ENCODE results near the gene MUC5B. TPM values are rescaled to one million over a fixed set of nuclear protein-coding genes. Genes with fewer than 3 reads are reported as not detected.

MUC5B gene
- total and polyA plus RNA-seq, 2 of the 13 experiments (the other 11 are each of a cell fraction or from before 2014, with no cell fraction given), result 0.01 TPM; not detected in 1

DNA sequence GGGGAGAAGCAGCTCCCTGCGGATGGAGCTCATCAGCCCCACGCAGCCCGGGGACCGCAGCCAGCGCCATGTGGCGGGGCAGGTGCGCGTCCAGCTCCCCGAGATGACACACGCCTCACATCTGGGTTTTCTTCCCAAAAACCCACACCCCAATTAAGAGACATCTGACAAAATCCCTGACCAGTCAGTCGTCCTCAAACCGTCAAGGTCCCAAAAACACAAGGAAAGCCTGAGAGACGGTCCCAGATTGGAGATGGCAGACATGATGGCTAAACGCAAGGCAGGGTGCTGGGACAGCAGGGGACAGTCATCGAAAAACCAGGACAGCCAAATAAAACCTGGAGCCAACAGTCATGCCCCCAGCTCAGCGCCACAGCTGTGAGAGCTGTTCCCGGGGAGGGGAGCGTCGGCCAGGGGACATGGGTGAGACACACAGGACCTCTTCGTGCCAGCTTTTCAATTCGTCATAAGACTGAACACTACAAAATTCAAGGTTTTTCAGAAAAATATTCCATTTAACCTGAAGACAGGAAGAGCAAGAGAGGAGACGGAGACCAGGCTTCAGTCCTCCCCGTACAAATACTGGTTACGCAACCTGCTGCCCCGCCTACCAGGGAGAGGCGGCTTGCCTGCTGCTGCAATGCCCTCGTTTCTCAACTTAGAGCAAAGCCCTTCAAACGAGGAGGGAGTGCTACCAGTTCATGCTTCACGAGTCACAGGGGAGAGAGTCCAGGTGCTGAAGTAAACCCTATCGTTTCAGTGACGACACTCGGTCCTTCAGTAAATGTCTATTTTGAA lies 76.0 kb downstream of the MUC5B start (continued):
- TF ChIP-seq, protein P1, sequence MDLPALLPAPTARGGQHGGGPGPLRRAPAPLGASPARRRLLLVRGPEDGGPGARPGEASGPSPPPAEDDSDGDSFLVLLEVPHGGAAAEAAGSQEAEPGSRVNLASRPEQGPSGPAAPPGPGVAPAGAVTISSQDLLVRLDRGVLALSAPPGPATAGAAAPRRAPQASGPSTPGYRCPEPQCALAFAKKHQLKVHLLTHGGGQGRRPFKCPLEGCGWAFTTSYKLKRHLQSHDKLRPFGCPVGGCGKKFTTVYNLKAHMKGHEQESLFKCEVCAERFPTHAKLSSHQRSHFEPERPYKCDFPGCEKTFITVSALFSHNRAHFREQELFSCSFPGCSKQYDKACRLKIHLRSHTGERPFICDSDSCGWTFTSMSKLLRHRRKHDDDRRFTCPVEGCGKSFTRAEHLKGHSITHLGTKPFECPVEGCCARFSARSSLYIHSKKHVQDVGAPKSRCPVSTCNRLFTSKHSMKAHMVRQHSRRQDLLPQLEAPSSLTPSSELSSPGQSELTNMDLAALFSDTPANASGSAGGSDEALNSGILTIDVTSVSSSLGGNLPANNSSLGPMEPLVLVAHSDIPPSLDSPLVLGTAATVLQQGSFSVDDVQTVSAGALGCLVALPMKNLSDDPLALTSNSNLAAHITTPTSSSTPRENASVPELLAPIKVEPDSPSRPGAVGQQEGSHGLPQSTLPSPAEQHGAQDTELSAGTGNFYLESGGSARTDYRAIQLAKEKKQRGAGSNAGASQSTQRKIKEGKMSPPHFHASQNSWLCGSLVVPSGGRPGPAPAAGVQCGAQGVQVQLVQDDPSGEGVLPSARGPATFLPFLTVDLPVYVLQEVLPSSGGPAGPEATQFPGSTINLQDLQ (CRISPR knock-in tag; IDR thresholded peaks at IDR 0.05), result no peak; the same call in 1 of the 2 replicates
- TF ChIP-seq CCAR2 (optimal IDR thresholded peaks at IDR 0.05; ENCODE audit: low read depth, low read length) (peak; percentile 36), ZKSCAN8 (CRISPR knock-in tag; IDR thresholded peaks at IDR 0.05; ENCODE audit: borderline replicate concordance) (no peak), TMF1 (CRISPR knock-in tag; IDR thresholded peaks at IDR 0.05; ENCODE audit: low read depth) (no peak), ZNF101 (CRISPR knock-in tag; IDR thresholded peaks at IDR 0.05; ENCODE audit: borderline replicate concordance, low read depth) (no peak), SP1 (IDR thresholded peaks at IDR 0.05) (no peak), SP1 (CRISPR knock-in tag; IDR thresholded peaks at IDR 0.05) (peak; percentile 76), ZNF616 (CRISPR knock-in tag; IDR thresholded peaks at IDR 0.05; ENCODE audit: low read depth) (peak; percentile 26; the same call in 1 of the 2 replicates), TBX2 (CRISPR knock-in tag; IDR thresholded peaks at IDR 0.05; ENCODE audit: borderline replicate concordance) (peak; percentile 49; the same call in 1 of the 2 replicates), IRX3 (CRISPR knock-in tag; IDR thresholded peaks at IDR 0.05; ENCODE audit: borderline replicate concordance, low read depth) (no peak)
- TF ChIP-seq, protein P2, sequence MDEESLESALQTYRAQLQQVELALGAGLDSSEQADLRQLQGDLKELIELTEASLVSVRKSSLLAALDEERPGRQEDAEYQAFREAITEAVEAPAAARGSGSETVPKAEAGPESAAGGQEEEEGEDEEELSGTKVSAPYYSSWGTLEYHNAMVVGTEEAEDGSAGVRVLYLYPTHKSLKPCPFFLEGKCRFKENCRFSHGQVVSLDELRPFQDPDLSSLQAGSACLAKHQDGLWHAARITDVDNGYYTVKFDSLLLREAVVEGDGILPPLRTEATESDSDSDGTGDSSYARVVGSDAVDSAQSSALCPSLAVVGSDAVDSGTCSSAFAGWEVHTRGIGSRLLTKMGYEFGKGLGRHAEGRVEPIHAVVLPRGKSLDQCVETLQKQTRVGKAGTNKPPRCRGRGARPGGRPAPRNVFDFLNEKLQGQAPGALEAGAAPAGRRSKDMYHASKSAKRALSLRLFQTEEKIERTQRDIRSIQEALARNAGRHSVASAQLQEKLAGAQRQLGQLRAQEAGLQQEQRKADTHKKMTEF (CRISPR knock-in tag; IDR thresholded peaks at IDR 0.05), result peak; percentile 53; the same call in 1 of the 2 replicates
- TF ChIP-seq, protein P3, sequence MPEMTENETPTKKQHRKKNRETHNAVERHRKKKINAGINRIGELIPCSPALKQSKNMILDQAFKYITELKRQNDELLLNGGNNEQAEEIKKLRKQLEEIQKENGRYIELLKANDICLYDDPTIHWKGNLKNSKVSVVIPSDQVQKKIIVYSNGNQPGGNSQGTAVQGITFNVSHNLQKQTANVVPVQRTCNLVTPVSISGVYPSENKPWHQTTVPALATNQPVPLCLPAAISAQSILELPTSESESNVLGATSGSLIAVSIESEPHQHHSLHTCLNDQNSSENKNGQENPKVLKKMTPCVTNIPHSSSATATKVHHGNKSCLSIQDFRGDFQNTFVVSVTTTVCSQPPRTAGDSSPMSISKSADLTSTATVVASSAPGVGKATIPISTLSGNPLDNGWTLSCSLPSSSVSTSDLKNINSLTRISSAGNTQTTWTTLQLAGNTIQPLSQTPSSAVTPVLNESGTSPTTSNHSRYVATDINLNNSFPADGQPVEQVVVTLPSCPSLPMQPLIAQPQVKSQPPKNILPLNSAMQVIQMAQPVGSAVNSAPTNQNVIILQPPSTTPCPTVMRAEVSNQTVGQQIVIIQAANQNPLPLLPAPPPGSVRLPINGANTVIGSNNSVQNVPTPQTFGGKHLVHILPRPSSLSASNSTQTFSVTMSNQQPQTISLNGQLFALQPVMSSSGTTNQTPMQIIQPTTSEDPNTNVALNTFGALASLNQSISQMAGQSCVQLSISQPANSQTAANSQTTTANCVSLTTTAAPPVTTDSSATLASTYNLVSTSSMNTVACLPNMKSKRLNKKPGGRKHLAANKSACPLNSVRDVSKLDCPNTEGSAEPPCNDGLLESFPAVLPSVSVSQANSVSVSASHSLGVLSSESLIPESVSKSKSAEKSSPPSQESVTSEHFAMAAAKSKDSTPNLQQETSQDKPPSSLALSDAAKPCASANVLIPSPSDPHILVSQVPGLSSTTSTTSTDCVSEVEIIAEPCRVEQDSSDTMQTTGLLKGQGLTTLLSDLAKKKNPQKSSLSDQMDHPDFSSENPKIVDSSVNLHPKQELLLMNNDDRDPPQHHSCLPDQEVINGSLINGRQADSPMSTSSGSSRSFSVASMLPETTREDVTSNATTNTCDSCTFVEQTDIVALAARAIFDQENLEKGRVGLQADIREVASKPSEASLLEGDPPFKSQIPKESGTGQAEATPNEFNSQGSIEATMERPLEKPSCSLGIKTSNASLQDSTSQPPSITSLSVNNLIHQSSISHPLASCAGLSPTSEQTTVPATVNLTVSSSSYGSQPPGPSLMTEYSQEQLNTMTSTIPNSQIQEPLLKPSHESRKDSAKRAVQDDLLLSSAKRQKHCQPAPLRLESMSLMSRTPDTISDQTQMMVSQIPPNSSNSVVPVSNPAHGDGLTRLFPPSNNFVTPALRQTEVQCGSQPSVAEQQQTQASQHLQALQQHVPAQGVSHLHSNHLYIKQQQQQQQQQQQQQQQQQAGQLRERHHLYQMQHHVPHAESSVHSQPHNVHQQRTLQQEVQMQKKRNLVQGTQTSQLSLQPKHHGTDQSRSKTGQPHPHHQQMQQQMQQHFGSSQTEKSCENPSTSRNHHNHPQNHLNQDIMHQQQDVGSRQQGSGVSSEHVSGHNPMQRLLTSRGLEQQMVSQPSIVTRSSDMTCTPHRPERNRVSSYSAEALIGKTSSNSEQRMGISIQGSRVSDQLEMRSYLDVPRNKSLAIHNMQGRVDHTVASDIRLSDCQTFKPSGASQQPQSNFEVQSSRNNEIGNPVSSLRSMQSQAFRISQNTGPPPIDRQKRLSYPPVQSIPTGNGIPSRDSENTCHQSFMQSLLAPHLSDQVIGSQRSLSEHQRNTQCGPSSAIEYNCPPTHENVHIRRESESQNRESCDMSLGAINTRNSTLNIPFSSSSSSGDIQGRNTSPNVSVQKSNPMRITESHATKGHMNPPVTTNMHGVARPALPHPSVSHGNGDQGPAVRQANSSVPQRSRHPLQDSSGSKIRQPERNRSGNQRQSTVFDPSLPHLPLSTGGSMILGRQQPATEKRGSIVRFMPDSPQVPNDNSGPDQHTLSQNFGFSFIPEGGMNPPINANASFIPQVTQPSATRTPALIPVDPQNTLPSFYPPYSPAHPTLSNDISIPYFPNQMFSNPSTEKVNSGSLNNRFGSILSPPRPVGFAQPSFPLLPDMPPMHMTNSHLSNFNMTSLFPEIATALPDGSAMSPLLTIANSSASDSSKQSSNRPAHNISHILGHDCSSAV (CRISPR knock-in tag; IDR thresholded peaks at IDR 0.05; ENCODE audit: borderline replicate concordance), result no peak
- TF ChIP-seq, protein P4, sequence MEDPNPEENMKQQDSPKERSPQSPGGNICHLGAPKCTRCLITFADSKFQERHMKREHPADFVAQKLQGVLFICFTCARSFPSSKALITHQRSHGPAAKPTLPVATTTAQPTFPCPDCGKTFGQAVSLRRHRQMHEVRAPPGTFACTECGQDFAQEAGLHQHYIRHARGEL (CRISPR knock-in tag; IDR thresholded peaks at IDR 0.05), result no peak
- TF ChIP-seq, protein P5, sequence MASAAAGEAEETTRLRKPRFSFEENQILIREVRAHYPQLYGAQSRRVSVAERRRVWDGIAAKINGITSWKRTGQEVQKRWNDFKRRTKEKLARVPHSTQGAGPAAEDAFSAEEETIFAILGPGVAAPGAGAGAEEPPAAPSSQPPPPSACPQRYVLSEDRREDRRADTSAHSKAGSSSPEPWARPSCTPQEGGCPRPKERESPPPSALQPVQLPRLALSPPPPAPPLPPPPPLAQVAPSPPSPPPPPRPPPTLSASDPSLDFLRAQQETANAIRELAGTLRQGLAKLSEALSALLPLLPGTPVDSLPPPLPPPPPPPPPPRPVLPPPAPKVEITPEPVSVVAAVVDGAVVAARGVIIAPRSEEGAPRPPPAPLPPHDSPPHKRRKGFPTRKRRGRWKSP (CRISPR knock-in tag; IDR thresholded peaks at IDR 0.05), result 0 out of 2 replicates have a peak, but pooled peaks have one; percentile 26

Data from HepG2 (cell line).